DOHH2 (cell line): ENCODE data around the gene DMPK.
A peak's percentile ranks its signal among the peaks of the same experiment; 100 is the strongest.

Source experiments
- H3F3A ChIP-seq: fragments of 200-600 bp; sonication (generic), shearing (Covaris generic); 2 replicates; pipeline ENCODE4 v1.6.0; 2016; ENCODE audit warnings: antibody characterized with exemption, mild to moderate bottlenecking; ENCODE audit not compliant: control insufficient read depth, insufficient read depth
- H3K27ac ChIP-seq: fragments of 200-600 bp; sonication (generic); 2 replicates; pipeline ENCODE4 v1.5.1; 2014; ENCODE audit warnings: low read depth, mild to moderate bottlenecking, low read length, moderate library complexity
- H3K27me3 ChIP-seq: fragments of 200-600 bp; sonication (generic); 2 replicates; pipeline ENCODE4 v1.6.1; 2014; ENCODE audit warnings: mild to moderate bottlenecking, low read length, mixed read lengths; ENCODE audit not compliant: control insufficient read depth
- H3K36me3 ChIP-seq: fragments of 200-600 bp; sonication (generic); 2 replicates; pipeline ENCODE4 v1.6.1; 2014; ENCODE audit warnings: mild to moderate bottlenecking, low read length, moderate library complexity, mixed read lengths; ENCODE audit not compliant: control insufficient read depth
- H3K4me1 ChIP-seq: fragments of 200-600 bp; sonication (generic); 2 replicates; pipeline ENCODE4 v1.6.1; 2014; ENCODE audit warnings: mild to moderate bottlenecking, low read length, mixed read lengths; ENCODE audit not compliant: control insufficient read depth
- H3K4me2 ChIP-seq: fragments of 200-600 bp; sonication (generic); 2 replicates; pipeline ENCODE4 v1.6.0; 2014; ENCODE audit warnings: mild to moderate bottlenecking, low read length, moderate library complexity
- H3K4me3 ChIP-seq: fragments of 200-600 bp; sonication (generic); 2 replicates; pipeline ENCODE4 v1.5.1; 2014; ENCODE audit warnings: mild to moderate bottlenecking, low read length, mixed read lengths
- H3K79me2 ChIP-seq: fragments of 200-600 bp; sonication (generic); 2 replicates; pipeline ENCODE4 v1.6.1; 2014; ENCODE audit warnings: mild to moderate bottlenecking, low read length, mixed read lengths; ENCODE audit not compliant: control insufficient read depth
- H3K9me2 ChIP-seq: fragments of 200-600 bp; sonication (generic); replicated peaks from 2 replicates; pipeline ENCODE4 v1.6.1; 2014; ENCODE audit warnings: mild to moderate bottlenecking, low read length, mixed read lengths; ENCODE audit not compliant: control insufficient read depth
- H3K9me3 ChIP-seq: fragments of 200-600 bp; sonication (generic); 2 replicates; pipeline ENCODE4 v1.6.1; 2014; ENCODE audit warnings: antibody characterized with exemption, low read length, mixed read lengths; ENCODE audit not compliant: control insufficient read depth, insufficient read depth
- H4K20me1 ChIP-seq: fragments of 200-600 bp; sonication (generic); 2 replicates; pipeline ENCODE4 v1.6.0; 2014; ENCODE audit warnings: low read depth, mild to moderate bottlenecking, antibody characterized with exemption, low read length, moderate library complexity; ENCODE audit not compliant: control insufficient read depth, insufficient read depth
- EZH2phosphoT487 ChIP-seq: fragments of 200-600 bp; sonication (generic); IDR thresholded peaks from 2 replicates; pipeline ENCODE4 v1.6.1; 2017; ENCODE audit warnings: borderline replicate concordance, mild to moderate bottlenecking, antibody characterized with exemption, low read length, moderate library complexity, mixed read lengths
- TF ChIP-seq, protein P1 (sequence below): fragments of 200-600 bp; sonication (generic); IDR thresholded peaks from one replicate; pipeline ENCODE4 v1.5.1; 2014; ENCODE audit warnings: antibody characterized with exemption, mild to moderate bottlenecking, low read depth, low read length; ENCODE audit not compliant: poor library complexity, severe bottlenecking

DMPK gene

DNA sequence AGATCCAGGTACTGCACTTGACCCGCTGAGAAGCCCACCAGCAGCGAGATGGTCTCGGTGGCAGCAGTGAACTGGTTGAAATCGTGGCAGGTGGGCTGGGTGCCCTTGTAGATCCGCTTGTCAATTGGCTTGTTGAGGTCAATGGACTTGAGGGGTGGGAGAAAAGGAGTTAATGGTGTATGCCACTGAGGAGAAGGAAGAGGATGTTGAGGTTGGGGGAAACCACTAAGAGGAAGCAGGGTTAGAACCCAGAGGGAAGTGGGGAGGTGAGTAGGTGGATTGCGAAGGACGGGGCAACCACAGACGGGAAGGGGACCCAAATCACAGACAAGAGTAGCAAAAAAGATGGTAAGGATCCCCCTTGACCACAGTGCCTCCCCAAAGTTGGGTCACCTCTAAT, 8.7 kb upstream of the DMPK start:
- H3K27me3 ChIP-seq: no peaks in the 10 kb centered on the region
- H3K9me3 ChIP-seq: no peaks in the 10 kb centered on the region
- no peaks in the 10 kb centered on the region for H3K9me2 ChIP-seq
- H4K20me1 ChIP-seq: no peaks in the 10 kb centered on the region
- H3K4me3 ChIP-seq: peak overlapping the region; percentile 93
- H3K79me2 ChIP-seq: peaks cover 16% of the 10 kb centered on the region
- H3K36me3 ChIP-seq: peaks cover 36% of the 10 kb centered on the region
- no peak overlapping the region for H3K27ac ChIP-seq
- H3K4me2 ChIP-seq: peak overlapping the region; percentile 87
- TF ChIP-seq, protein P1, sequence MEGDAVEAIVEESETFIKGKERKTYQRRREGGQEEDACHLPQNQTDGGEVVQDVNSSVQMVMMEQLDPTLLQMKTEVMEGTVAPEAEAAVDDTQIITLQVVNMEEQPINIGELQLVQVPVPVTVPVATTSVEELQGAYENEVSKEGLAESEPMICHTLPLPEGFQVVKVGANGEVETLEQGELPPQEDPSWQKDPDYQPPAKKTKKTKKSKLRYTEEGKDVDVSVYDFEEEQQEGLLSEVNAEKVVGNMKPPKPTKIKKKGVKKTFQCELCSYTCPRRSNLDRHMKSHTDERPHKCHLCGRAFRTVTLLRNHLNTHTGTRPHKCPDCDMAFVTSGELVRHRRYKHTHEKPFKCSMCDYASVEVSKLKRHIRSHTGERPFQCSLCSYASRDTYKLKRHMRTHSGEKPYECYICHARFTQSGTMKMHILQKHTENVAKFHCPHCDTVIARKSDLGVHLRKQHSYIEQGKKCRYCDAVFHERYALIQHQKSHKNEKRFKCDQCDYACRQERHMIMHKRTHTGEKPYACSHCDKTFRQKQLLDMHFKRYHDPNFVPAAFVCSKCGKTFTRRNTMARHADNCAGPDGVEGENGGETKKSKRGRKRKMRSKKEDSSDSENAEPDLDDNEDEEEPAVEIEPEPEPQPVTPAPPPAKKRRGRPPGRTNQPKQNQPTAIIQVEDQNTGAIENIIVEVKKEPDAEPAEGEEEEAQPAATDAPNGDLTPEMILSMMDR: no peak
- no peak for TF ChIP-seq EZH2phosphoT487
- H3K4me1 ChIP-seq: peaks cover 26% of the 10 kb centered on the region
- H3F3A ChIP-seq: no peaks in the 10 kb centered on the region

DNA sequence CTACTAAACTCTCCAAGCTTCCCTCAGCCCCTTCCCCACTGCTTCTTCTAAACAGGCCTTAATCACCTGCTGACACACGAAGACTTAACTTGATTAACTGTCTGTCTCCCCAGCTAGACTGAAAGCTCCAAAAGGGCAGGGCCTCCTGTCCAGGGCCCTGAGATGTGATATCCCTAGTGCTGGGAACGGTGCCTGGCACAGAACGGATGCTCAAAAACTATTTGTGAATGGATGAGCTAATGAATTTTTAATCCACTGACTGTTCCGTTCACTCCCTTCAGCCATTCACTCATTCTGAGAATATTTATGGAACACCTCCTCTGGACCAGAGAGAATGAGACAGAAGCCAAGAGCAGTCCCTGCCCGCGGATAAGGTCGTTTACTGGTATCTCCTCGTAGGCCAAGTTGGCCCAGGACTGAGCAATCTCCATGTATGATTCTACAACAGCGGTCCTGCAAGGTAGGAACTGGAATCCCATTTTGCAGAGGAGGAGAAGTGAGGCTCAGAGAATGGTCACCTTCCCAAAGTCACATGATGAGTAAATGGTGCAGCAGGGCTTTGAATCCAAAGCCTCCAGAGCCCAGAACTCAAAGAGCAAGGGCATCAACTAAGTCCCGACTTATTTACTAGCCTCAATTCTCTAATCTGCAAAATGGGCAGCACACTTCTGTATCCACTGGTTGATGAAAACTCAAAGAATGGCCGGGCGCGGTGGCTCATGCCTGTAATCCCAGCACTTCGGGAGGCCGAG, 6.9 kb upstream of the DMPK start:
- no peaks in the 10 kb centered on the region for H4K20me1 ChIP-seq
- H3K27ac ChIP-seq: no peak overlapping the region
- no peaks in the 10 kb centered on the region for H3K27me3 ChIP-seq
- no peak overlapping the region for H3K4me3 ChIP-seq
- peaks cover 40% of the 10 kb centered on the region for H3K36me3 ChIP-seq
- H3K79me2 ChIP-seq: peaks cover 16% of the 10 kb centered on the region
- H3K9me3 ChIP-seq: no peaks in the 10 kb centered on the region
- H3K4me2 ChIP-seq: no peak overlapping the region
- no peaks in the 10 kb centered on the region for H3F3A ChIP-seq
- TF ChIP-seq, protein P1: no peak
- no peaks in the 10 kb centered on the region for H3K9me2 ChIP-seq
- peaks cover 26% of the 10 kb centered on the region for H3K4me1 ChIP-seq

DNA sequence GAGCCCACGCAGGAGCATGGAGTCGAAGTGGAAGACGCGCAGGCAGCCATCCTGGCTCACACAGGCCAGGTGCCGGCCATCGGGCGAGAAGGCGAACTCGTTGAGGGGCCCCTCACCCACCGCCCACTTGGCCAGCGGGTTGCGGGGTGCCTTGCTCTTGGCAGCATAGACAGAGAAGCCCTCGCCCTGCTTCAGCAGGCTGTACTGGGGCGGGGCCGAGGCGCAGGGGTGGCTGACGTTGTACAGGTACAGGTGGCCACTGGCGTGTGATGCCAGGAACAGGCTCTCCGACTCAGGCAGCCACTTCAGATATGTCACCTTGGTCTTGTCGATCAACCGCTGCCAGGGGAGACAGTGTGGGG, 4.2 kb upstream of the DMPK start:
- Histone ChIP-seq H3K27ac (no peak overlapping the region), H3K4me1 (peaks cover 9% of the 10 kb centered on the region), H3K27me3 (no peaks in the 10 kb centered on the region), H3F3A (no peaks in the 10 kb centered on the region), H3K9me2 (no peaks in the 10 kb centered on the region), H3K79me2 (peaks cover 9% of the 10 kb centered on the region), H4K20me1 (peaks cover 3% of the 10 kb centered on the region; the same call in 1 of the 2 replicates), H3K9me3 (no peaks in the 10 kb centered on the region), H3K4me3 (no peak overlapping the region), H3K4me2 (no peak overlapping the region), H3K36me3 (peaks cover 40% of the 10 kb centered on the region)
- TF ChIP-seq EZH2phosphoT487: no peak
- TF ChIP-seq, protein P1: no peak
